NCI-H2081 treated with DMSO at 0.1 percent for 48 hours (cell line): ENCODE data around the gene ATM.
"Not testable (repeated sequence)": the region's sequence is repeated elsewhere in the genome, so short reads cannot be mapped to it uniquely, and the experiment has no call there.

ENCODE experiments used
- DNase-seq: peaks from one replicate; lab custom pipeline; 2025; lab: John Stamatoyannopoulos, UW

Gene ATM

GRCh38 chr11:108373505-108373904 lies 150.6 kb downstream of the ATM start:
- not testable (repeated sequence) for DNase-seq

GRCh38 chr11:108388576-108388975 lies 165.7 kb downstream of the ATM start:
- no peak for DNase-seq

GRCh38 chr11:108392353-108392752 lies 169.5 kb downstream of the ATM start:
- no peak for DNase-seq

GRCh38 chr11:108393046-108393445 lies 170.2 kb downstream of the ATM start:
- no peak for DNase-seq

GRCh38 chr11:108394744-108395284 lies 171.9 kb downstream of the ATM start:
- DNase-seq: no peak

GRCh38 chr11:108396672-108397071 lies 173.8 kb downstream of the ATM start:
- not testable (repeated sequence) for DNase-seq

GRCh38 chr11:108398439-108398838 lies 175.6 kb downstream of the ATM start:
- no peak for DNase-seq

- DNase-seq: no peak
Observed at GRCh38 chr11:108402241-108402640, 179.4 kb downstream of the ATM start.

- no peak for DNase-seq
Observed at GRCh38 chr11:108403052-108403451, 180.2 kb downstream of the ATM start.

- DNase-seq: no peak
Observed at GRCh38 chr11:108405706-108406105, 182.8 kb downstream of the ATM start.

GRCh38 chr11:108414958-108415357 lies 192.1 kb downstream of the ATM start:
- DNase-seq: no peak

GRCh38 chr11:108417551-108417950 lies 194.7 kb downstream of the ATM start:
- not testable (repeated sequence) for DNase-seq
